Measurements from ENCODE around the gene HMGN5. TPM values are rescaled to one million over a fixed set of nuclear protein-coding genes. Genes with fewer than 3 reads are reported as not detected.

The HMGN5 gene
- total RNA-seq, result 3.7 TPM

GRCh38 chrX:81201671-81202455 lies at the start of gene HMGN5, which contains the start of gene SH3BGRL:
TSS of gene HMGN5 (minus strand) at chrX:81201913. CDS start at chrX:81121549, 80,364 bp downstream.
TSS of gene SH3BGRL (plus strand) at chrX:81202102. CDS start at chrX:81202201, 99 bp downstream.

Other genes with a start within 250 kb of the HMGN5 start
- gene SH3BGRL, start 189 bp upstream of the HMGN5 start, total RNA-seq, result 97.3 TPM